ENCODE results near the gene RIMBP2.

The RIMBP2 gene

GRCh38 chr12:130677957-130678558 is 38.0 kb downstream of the RIMBP2 start:
- DNase-seq: no peak

GRCh38 chr12:130675791-130676190 is 40.3 kb downstream of the RIMBP2 start:
- DNase-seq: no peak

DNA sequence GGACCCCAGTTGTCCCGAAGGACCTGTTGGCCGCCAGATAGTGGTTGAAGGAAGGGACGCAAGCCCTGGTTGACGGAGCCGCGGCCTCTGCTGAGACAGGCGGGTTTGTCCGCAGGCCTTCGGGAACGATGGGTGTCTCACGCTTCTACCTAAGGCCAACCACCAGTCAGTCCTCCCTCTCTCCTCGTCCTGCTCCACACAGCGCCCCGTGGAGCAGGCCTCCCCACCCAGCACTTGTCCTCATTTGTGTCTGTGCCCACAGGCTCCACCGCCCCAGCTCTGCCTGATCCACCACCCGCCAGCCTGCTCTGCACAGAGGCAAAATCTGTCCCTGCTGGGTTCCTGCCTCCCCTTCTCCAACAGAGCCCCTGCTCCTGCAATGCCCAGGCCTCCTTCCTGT is 41.0 kb downstream of the RIMBP2 start:
- no peak for DNase-seq

GRCh38 chr12:130674676-130675075 is 41.4 kb downstream of the RIMBP2 start:
- no peak for DNase-seq

DNA sequence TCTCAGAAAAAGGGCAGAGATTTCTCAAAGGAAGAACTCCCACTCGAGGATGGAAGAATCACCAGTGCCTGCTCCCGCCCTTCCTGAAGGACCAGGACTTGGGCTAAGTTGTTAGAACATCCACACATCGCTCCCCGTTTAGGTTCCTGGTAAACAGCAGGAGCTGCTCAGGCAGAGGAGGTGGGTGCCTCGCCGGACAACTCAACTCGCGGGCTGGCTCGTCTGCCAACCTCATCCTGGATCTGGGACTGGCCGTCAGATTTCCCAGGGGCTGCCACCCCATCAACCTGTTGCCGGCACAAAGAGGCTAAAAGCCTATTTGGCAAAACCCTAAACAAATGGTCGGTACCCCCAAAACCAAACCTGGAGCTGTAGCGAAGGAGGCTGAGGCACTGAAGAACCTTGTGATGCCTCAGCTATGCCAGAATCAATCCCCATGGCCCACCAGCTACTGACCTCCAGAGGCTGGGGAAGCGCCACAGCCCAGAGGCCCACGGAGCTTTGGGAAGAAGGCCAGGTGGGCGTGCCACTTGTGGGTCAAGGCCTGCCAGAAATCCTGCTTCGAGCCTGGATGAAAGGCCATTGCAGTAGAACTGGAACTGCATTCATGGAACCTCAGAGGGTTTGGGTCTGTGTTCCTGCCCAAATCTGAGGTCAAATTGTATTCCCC is 42.9 kb downstream of the RIMBP2 start:
- DNase-seq: no peak

- no peak for DNase-seq
These were observed 43.8 kb downstream of the RIMBP2 start for GRCh38 chr12:130672089-130672820.

- DNase-seq: no peak
These were observed 44.5 kb downstream of the RIMBP2 start for GRCh38 chr12:130671556-130671955.

GRCh38 chr12:130669797-130670196 is 46.3 kb downstream of the RIMBP2 start:
- DNase-seq: no peak

GRCh38 chr12:130669205-130669557 is 46.9 kb downstream of the RIMBP2 start:
- DNase-seq: no peak

DNA sequence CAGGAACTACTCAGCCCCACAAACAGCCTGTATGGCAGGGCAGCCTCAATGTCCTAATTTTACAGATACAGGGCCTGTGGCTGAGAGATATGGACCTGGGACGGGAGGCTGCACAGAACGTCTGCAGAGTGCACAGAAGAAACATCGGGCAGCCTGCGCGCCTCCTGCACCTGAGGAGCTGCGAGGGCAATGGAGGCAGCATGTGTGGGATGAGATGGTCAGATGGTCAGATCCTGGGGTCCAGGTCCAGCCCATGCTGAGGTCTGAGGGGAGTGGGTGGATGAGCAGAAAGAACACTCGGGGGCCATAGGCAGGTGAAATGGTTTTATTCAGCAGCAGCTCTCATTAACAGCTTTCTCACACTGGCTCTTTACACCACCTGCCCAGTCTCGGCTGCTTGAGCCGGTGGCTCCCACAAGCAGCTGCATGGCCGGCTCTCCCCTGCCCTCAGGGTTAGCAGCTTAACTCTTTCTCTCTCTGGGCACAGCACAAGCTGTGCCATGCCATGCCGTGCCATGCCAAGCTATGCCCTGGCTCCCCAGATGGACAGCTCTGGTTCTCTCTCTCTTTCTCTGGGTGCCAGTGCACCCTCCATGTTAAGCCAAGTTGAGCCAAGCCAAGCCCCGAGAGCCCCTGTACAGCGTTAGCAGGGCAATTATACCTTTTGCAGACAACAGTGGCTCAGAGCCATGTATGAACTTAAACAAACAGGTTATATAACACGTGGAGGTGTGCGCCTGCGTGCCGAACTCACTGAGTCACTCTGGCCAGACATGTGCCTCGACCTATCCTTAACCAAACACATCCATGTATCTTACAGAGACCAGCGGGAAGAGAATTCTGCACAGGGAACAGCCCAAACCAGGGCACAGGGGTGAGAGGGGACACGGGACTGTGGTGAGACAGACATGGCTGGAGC is 47.6 kb downstream of the RIMBP2 start:
- DNase-seq: no peak

DNA sequence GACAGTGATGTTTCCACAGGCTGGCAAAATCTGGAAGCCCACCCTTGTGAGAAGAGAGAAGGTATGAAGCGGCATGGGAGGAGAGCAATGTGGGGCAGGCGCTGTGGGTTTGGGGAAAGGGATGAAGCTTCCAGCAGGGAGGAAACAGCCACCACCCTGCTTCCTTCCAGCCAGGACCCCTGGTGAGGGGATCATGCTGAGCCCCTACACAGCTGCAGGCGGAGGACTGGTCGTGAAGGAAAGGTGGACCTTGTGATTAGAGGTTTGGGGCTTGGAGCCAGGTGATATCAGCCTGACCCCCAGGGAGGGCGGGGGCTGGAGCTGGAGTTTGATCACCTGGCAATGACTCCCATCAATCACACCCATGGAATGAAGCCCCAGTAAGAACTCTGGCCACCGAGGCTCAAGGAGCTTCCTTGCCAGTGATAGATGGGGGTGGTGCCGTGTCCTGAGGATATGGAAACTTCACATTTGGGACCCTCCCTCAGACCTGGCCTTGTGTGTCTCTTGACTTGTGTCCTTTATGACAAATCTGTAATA is 48.6 kb downstream of the RIMBP2 start:
- DNase-seq: no peak

- no peak for DNase-seq
These were observed 49.5 kb downstream of the RIMBP2 start for GRCh38 chr12:130666645-130667044.

- no peak for DNase-seq
These were observed 50.3 kb downstream of the RIMBP2 start for GRCh38 chr12:130665753-130666152.

DNA sequence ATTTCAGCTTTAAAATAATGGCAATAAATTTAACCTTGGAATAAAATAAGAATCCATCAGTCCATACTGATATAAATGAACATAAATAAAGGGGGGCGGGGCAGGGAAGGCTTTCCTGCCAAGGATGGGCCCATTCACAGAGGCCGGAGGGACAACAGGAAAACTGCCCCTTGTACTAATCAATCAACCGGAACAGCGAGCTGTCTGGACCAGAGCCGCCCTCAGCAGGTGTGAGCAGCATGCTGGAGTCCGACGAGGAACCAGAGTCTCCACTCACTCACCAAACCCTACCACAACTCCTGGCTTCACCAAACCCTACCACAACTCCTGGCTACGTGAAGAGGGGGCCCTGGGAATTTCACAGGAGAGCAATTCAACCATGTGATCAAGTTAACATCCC is 51.3 kb downstream of the RIMBP2 start:
- no peak for DNase-seq

DNA sequence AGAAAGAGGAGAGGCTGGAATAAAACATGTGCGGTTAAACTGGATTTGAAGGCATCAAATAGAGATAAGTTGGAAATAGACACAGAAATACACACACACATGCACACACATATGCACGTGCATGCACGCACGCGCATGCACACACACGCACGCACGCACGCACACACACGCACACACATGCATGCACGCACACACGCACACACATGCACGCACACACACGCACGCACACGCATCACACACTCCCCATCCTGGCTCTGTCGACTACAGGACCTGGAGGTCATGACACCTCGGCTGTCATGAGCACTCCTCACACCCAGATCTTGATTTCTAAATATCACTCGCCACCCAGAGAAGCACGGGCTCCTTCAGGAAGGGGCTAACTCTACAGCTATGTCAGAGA is 51.8 kb downstream of the RIMBP2 start:
- no peak for DNase-seq

DNA sequence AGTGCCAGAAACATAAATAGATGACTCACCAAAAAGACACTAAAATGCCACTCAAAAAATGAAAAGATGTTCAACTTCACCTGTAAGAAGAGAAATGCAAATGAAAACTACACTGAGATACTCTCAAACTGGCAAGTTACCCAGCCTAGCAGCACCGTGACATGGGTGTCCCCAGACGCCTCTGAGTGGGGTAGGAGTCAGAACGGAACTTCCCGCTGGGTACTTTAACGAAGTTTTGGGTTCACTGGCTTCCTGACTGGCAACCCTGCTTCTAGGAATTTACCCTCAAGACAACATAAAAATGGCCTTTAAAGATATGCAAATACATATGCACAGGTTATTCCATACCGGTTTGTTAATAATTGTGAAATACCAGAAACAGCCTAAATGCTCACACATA is 52.6 kb downstream of the RIMBP2 start:
- DNase-seq: no peak

GRCh38 chr12:130661486-130662255 is 54.4 kb downstream of the RIMBP2 start:
- no peak for DNase-seq

- no peak for DNase-seq
These were observed 55.0 kb downstream of the RIMBP2 start for GRCh38 chr12:130661059-130661458.

DNA sequence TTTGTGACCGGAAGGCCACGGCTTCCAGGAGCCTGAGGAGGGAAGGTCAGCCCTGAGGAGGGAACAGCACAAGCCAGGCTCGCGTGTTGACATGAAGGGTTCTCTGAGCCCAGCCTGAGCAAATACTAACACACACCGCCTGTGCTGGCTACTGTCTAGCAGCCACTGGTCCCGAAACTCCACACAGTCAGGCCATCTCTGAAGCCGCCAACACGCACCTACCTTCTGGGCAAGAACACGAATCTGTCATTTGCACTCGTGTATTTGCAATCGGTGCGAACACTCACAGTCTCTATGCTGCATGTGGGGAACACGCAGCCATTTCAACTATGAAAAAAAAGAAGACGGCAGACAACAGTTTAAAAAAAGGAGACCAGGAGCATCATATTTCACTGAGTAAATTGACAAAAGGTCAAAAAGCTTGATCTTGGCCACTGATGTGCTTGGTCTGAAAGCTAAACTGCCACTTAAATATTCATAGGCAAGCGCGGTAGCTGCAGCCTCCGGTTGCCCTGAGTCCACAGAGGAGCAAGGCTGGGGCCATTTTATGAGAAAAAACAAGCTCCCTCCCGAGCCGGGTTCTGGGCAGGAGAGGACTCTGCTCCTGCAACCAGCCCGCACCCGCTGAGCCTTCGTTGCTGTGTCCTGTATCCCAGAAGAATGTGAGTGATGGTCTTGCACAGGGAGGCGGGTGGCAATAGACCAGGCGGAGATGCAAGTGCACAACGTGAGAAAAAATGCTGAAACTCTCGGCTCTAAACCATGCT is 57.8 kb downstream of the RIMBP2 start:
- DNase-seq: no peak

DNA sequence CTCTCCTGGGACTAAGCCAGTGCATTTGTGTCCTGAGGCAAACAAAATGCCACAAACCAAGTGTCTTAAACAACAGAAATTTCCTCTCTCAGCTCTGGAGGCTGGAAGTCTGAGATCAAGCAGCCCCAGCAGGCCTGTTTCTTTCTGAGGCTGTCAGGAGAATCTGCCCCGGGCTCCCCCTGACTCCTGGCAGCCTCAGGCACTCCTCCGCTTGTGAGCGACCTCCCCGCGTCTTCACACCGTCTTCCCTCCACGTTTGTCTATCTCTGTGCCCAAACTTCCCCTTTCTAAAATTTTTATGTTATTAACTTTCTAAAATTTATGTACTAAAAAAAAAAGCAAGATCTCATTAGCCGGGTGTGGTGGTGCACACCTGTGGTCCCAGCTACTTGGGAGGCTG is 59.7 kb downstream of the RIMBP2 start:
- DNase-seq: no peak

- no peak for DNase-seq
These were observed 60.2 kb downstream of the RIMBP2 start for GRCh38 chr12:130655881-130656280.
